Astrocyte (in vitro differentiated cells and primary cell): Measurements from ENCODE around the gene AEBP2.

Experiments used
- EZH2 ChIP-seq: IDR thresholded peaks from 2 replicates; pipeline ENCODE4 v1.6.1; 2012; ENCODE audit warnings: mild to moderate bottlenecking, low read length, inconsistent platforms; ENCODE audit not compliant: insufficient read depth
- TF ChIP-seq, protein P1 (sequence below): IDR thresholded peaks from 2 replicates; pipeline ENCODE4 v1.5.1; 2011; ENCODE audit warnings: low read depth, mild to moderate bottlenecking, inconsistent platforms, low read length, moderate library complexity; ENCODE audit not compliant: insufficient read depth

DNA sequence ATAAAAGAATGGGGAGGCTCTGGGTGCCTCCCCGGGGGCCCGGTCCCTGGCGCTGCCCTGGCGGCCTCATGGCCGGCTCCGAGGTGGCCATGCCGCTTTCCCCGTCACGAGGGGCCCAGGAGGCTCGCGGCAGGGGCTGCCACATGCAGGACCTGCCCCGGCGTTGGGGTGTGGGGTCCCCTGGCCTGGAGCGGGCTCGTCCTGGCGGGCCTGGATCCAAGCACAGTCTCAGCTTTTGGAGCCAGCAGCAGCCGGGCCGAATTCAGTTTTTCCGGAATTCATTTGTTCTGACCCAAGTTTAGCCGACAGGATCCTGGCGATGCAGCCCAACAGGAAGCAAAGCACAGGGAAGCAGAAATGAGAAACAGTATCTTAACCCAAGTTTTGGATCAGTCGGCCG, 26.4 kb upstream of the AEBP2 start:
- TF ChIP-seq, protein P1, sequence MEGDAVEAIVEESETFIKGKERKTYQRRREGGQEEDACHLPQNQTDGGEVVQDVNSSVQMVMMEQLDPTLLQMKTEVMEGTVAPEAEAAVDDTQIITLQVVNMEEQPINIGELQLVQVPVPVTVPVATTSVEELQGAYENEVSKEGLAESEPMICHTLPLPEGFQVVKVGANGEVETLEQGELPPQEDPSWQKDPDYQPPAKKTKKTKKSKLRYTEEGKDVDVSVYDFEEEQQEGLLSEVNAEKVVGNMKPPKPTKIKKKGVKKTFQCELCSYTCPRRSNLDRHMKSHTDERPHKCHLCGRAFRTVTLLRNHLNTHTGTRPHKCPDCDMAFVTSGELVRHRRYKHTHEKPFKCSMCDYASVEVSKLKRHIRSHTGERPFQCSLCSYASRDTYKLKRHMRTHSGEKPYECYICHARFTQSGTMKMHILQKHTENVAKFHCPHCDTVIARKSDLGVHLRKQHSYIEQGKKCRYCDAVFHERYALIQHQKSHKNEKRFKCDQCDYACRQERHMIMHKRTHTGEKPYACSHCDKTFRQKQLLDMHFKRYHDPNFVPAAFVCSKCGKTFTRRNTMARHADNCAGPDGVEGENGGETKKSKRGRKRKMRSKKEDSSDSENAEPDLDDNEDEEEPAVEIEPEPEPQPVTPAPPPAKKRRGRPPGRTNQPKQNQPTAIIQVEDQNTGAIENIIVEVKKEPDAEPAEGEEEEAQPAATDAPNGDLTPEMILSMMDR: no peak
- TF ChIP-seq EZH2: no peak
